Loucy (cell line): ENCODE data around the gene LEF1.

Experiments used
- H2AFZ ChIP-seq: fragments of 200-600 bp; sonication (generic); 2 replicates; pipeline ENCODE4 v1.6.0; 2016; ENCODE audit warnings: antibody characterized with exemption, mild to moderate bottlenecking, low read length, moderate library complexity
- H3F3A ChIP-seq: fragments of 200-600 bp; 2 replicates; pipeline ENCODE4 v1.6.0; 2016; ENCODE audit warnings: antibody characterized with exemption, low read depth, mild to moderate bottlenecking
- H3K27me3 ChIP-seq: fragments of 200-600 bp; sonication (generic); 2 replicates; pipeline ENCODE4 v1.6.1; 2014; ENCODE audit warnings: low read length, mild to moderate bottlenecking; ENCODE audit not compliant: insufficient read depth, poor library complexity, severe bottlenecking
- H3K36me3 ChIP-seq: fragments of 200-600 bp; sonication (generic); 2 replicates; pipeline ENCODE4 v1.6.1; 2016; ENCODE audit warnings: low read length; ENCODE audit not compliant: insufficient read depth
- H3K4me1 ChIP-seq: fragments of 200-600 bp; sonication (generic); 2 replicates; pipeline ENCODE4 v1.5.1; 2014; ENCODE audit warnings: low read length, mild to moderate bottlenecking; ENCODE audit not compliant: insufficient read depth, poor library complexity, severe bottlenecking
- H3K4me2 ChIP-seq: fragments of 200-600 bp; sonication (generic); 2 replicates; pipeline ENCODE4 v1.6.0; 2014; ENCODE audit warnings: antibody characterized with exemption, low read length, low read depth, mild to moderate bottlenecking; ENCODE audit not compliant: poor library complexity, severe bottlenecking
- H3K4me3 ChIP-seq: fragments of 200-600 bp; sonication (generic); 2 replicates; pipeline ENCODE4 v1.5.1; 2014; ENCODE audit warnings: low read length, mild to moderate bottlenecking, mixed read lengths; ENCODE audit not compliant: poor library complexity, severe bottlenecking
- H3K79me2 ChIP-seq: fragments of 200-600 bp; sonication (generic); 2 replicates; pipeline ENCODE4 v1.6.1; 2014; ENCODE audit warnings: low read length; ENCODE audit not compliant: insufficient read depth
- H3K9ac ChIP-seq: fragments of 200-600 bp; sonication (generic); 2 replicates; pipeline ENCODE4 v1.6.0; 2014; ENCODE audit warnings: mild to moderate bottlenecking, low read depth, low read length, moderate library complexity; ENCODE audit not compliant: poor library complexity, severe bottlenecking
- H3K9me2 ChIP-seq: fragments of 200-600 bp; sonication (generic); replicated peaks from 2 replicates; pipeline ENCODE4 v1.6.1; 2016; ENCODE audit warnings: low read depth, low read length, mixed read lengths
- H3K9me3 ChIP-seq: fragments of 200-600 bp; sonication (generic); 2 replicates; pipeline ENCODE4 v1.6.1; 2014; ENCODE audit warnings: mild to moderate bottlenecking, antibody characterized with exemption, low read length, low read depth; ENCODE audit not compliant: insufficient read depth
- H4K20me1 ChIP-seq: fragments of 200-600 bp; sonication (generic); 2 replicates; pipeline ENCODE4 v1.6.0; 2014; ENCODE audit warnings: antibody characterized with exemption, low read length, mild to moderate bottlenecking; ENCODE audit not compliant: insufficient read depth, poor library complexity, severe bottlenecking
- EZH2phosphoT487 ChIP-seq: fragments of 200-600 bp; IDR thresholded peaks from 2 replicates; pipeline ENCODE4 v1.6.1; 2018; ENCODE audit warnings: antibody characterized with exemption, mild to moderate bottlenecking, moderate library complexity, borderline replicate concordance
- TF ChIP-seq, protein P1 (sequence below): fragments of 200-600 bp; sonication (generic); conservative IDR thresholded peaks from 2 replicates; pipeline ENCODE4 v1.5.1; 2014; ENCODE audit warnings: mild to moderate bottlenecking, antibody characterized with exemption, low read length

Gene LEF1

DNA sequence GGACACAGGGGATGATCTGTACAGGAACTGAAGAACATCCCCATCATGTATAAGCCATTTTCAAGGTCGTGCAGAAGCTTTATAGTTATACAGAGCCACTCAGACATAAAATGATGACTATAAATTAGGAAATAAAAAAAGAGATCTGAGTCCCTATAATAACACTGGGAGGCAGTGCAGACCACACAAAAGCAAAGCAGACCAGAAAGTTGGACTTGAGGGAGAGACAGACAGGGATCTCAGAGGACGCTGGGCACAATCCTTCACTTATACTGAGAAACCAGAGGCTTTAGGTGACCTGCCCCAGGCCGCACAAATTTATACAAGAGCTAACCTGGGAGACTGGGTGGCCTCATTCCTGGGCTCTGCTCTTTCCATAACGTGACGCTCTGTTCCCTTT is 108.6 kb downstream of the LEF1 start:
- Histone ChIP-seq H3K4me2 (no peak overlapping the region), H3K9ac (no peak overlapping the region), H3K27me3 (no peaks in the 10 kb centered on the region), H4K20me1 (no peaks in the 10 kb centered on the region), H3F3A (no peaks in the 10 kb centered on the region), H3K9me3 (no peaks in the 10 kb centered on the region), H2AFZ (no peak overlapping the region), H3K4me3 (no peak overlapping the region), H3K79me2 (0 out of 2 replicates have a peak, but pooled peaks cover 3% of the 10 kb centered on the region), H3K9me2 (no peaks in the 10 kb centered on the region), H3K36me3 (peaks cover 93% of the 10 kb centered on the region), H3K4me1 (no peaks in the 10 kb centered on the region)
- TF ChIP-seq, protein P1, sequence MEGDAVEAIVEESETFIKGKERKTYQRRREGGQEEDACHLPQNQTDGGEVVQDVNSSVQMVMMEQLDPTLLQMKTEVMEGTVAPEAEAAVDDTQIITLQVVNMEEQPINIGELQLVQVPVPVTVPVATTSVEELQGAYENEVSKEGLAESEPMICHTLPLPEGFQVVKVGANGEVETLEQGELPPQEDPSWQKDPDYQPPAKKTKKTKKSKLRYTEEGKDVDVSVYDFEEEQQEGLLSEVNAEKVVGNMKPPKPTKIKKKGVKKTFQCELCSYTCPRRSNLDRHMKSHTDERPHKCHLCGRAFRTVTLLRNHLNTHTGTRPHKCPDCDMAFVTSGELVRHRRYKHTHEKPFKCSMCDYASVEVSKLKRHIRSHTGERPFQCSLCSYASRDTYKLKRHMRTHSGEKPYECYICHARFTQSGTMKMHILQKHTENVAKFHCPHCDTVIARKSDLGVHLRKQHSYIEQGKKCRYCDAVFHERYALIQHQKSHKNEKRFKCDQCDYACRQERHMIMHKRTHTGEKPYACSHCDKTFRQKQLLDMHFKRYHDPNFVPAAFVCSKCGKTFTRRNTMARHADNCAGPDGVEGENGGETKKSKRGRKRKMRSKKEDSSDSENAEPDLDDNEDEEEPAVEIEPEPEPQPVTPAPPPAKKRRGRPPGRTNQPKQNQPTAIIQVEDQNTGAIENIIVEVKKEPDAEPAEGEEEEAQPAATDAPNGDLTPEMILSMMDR: peak; percentile 25; the same call in 1 of the 2 replicates
- TF ChIP-seq EZH2phosphoT487: no peak

DNA sequence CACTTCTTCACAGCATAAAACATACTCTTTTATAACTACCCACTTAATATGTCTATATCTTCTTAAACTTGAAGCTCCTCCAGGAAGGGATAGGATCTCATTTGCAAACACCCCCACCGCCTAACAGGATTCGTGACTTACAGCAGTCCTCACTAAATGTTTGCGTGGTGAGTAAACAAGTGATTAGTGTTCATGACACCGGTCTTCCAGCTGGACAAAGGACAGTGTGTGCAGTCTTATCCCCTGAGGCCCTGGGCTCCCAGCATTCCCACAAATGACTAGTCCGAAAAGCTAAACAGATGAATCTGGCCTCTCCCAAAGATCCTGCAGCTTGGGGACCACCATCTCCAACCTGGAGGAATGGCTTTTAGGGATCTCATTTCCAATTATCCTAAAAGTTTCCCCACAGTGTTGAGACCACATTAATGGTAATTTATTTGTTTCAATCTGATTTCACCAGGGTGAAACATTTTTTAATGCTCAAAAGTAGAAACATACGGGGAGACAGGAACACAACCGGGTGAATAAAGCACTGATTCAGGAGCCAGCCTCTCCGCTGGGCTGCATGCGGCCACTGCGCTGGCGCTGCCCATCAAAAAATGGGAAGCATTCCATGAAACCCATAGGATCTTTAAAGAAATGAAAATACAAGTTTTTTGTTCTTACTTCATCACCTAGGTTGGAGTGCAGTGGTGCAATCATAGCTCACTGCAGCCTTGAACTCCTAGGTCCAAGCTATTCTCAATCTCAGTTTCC is 109.9 kb downstream of the LEF1 start:
- Histone ChIP-seq H3K9me3 (no peaks in the 10 kb centered on the region), H3F3A (no peaks in the 10 kb centered on the region), H2AFZ (no peak overlapping the region), H3K27me3 (no peaks in the 10 kb centered on the region), H3K36me3 (peaks cover 94% of the 10 kb centered on the region), H3K4me1 (no peaks in the 10 kb centered on the region), H3K9me2 (no peaks in the 10 kb centered on the region), H3K9ac (no peak overlapping the region), H3K4me2 (no peak overlapping the region), H3K4me3 (no peak overlapping the region), H4K20me1 (no peaks in the 10 kb centered on the region), H3K79me2 (0 out of 2 replicates have a peak, but pooled peaks cover 3% of the 10 kb centered on the region)
- no peak for TF ChIP-seq EZH2phosphoT487
- TF ChIP-seq, protein P1: no peak

DNA sequence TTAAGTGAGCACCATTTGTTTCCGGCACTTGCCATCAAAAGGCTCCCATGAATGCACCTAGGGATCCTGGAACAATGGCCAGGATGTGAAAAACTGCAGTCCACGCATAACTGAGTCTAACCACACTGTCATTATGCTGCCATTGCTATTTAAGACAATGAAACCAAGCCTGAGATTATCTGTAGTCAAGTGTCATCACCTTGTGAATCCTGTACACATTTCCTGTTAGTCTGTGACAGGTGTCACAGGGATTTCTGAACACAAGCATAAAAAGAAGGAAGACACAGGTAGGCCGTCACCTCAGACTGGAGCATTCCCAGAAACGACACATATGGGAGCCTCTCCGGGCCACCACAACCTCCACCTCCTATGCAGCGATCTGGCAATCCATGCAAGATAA is 112.3 kb downstream of the LEF1 start:
- Histone ChIP-seq H3F3A (no peaks in the 10 kb centered on the region), H3K4me2 (no peak overlapping the region), H3K4me3 (no peak overlapping the region), H4K20me1 (peaks cover 4% of the 10 kb centered on the region), H3K36me3 (peaks cover 95% of the 10 kb centered on the region), H3K9ac (no peak overlapping the region), H2AFZ (no peak overlapping the region), H3K27me3 (no peaks in the 10 kb centered on the region), H3K9me2 (no peaks in the 10 kb centered on the region), H3K9me3 (no peaks in the 10 kb centered on the region), H3K79me2 (peaks cover 3% of the 10 kb centered on the region; the same call in 1 of the 2 replicates), H3K4me1 (no peaks in the 10 kb centered on the region)
- TF ChIP-seq EZH2phosphoT487: no peak
- TF ChIP-seq, protein P1: no peak
